ENCODE data around the gene TSC22D2.
A peak's percentile ranks its signal among the peaks of the same experiment; 100 is the strongest.
"Not testable (repeated sequence)": the region's sequence is repeated elsewhere in the genome, so short reads cannot be mapped to it uniquely, and the experiment has no call there.

Gene TSC22D2

GRCh38 chr3:150490277-150490986 lies 82.3 kb downstream of the TSC22D2 start:
- DNase-seq (ENCODE audit: low read depth) = no peak

DNA sequence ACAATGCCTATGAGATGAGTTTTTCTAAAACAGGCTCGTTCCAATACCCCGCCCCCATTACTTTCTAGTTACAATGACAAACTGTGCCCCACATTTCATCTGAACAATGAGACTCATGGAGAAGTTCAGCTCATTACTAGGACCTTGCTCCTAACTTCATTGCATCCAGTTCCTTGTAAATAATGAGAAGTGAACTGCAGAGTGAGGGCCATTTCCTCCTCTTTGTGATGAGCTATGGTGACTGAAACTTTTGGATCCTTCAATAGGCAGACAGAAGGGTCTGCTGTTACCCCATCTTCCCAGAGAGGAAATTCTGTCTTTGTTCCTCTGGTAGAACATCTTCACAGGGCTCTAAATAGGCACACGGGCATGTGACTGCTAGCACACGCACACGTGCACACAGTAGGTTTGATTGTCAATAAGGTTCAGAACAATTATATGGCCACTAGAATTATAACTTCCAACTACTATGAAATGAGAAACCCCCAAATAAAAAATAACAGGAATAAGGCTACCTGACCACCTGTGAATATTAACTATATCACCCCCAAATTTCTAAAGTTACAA lies 86.4 kb downstream of the TSC22D2 start:
- DNase-seq (ENCODE audit: low read depth) = no peak

DNA sequence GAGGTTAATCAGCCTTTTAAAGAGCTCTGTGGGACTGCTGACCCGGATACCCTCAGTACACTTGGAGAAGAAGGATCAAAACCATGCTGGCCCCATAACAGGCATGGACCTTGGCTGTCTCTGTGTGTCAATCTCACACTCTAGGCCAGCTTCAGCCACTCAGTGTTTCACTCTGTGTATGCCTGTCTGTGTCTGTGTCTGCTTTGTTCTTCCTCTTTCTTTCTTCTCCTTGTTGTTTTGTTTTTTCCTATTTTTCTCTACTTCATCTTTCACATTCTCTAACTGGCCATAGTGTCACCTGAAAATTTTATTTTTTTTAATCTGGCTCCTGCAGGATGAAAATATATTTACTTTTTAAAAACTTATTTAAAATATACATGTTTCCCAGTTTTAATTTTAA lies 87.1 kb downstream of the TSC22D2 start:
- DNase-seq (ENCODE audit: low read depth) = no peak

GRCh38 chr3:150495563-150496168 lies 87.6 kb downstream of the TSC22D2 start:
- DNase-seq (ENCODE audit: low read depth) = peak; percentile 36

- DNase-seq (ENCODE audit: low read depth) = no peak
Observed at GRCh38 chr3:150497956-150498355, 89.9 kb downstream of the TSC22D2 start.

DNA sequence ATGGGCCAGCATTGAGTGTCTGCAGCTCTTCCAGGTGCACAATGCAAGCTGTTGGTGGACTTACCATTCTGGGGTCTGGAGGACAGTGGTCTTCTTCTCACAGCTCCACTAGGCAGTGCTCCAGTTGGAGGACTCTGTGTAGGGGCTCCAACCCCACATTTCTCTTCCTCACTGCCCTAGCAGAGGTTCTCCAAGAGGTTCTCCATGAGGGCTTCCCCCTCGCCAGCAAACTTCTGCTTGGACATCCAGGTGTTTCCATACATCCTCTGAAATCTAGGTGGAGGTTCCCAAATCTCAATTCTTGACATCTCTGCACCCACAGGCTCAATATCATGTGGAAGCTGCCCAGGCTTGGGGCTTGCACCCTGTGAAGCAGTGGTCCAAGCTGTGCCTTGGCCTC lies 92.9 kb downstream of the TSC22D2 start:
- not testable (repeated sequence) for DNase-seq (ENCODE audit: low read depth)

DNA sequence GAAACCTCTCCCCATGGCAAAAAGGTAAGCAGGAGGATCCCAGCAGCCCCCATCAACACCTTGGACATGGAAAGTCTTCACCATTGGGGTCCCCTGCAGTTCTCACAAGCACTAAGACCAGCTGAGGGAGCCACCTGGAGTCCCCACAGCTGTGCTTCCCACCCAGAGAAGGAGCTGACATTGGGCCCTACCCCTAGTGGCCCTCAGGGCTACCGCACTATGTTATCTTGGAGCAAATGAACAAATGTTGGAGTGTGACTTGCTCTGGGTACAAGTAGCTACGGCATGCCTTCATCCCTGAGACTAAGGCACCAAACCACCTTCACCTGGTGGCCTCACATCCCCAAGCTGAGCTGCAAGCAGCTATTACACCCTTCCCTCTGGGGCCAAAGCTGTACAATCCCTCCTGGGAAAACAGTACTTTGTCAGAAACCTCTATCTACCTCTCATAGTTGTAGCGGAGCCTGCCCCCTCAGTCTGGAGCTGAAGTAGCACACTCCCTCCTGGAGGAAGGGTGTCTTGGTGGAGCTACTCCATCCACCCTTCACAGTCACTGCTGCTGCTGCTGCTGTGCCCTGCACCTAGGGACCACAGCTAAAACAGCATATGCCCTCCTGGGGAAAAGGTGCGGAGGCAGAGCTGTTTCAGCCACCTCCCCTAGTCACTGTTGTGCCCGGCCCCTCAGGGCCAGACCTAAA lies 95.5 kb downstream of the TSC22D2 start:
- no peak for DNase-seq (ENCODE audit: low read depth)

DNA sequence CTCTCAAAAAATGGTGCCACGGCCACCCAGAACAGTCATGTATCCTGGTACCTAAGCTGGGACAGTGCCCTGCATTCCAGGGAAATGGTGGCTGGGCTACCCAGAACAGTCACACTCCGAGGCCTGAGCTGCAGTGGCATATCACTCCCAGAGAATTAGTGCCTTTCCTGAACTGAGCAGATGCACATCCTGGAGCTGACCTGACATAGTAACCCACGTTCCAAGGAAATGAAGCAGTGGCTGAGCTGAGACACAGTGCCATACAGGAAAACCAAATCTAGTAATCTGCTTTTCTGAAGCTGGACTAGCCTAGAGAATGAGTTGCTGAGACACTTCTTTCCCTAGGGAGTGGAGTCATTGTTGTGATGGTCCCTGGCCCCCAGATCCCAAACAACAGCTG lies 96.4 kb downstream of the TSC22D2 start:
- no peak for DNase-seq (ENCODE audit: low read depth)

GRCh38 chr3:150508401-150508800 lies 100.3 kb downstream of the TSC22D2 start:
- no peak for DNase-seq (ENCODE audit: low read depth)

GRCh38 chr3:150509780-150510179 lies 101.7 kb downstream of the TSC22D2 start:
- DNase-seq (ENCODE audit: low read depth) = no peak

GRCh38 chr3:150511122-150511821 lies 103.2 kb downstream of the TSC22D2 start:
- no peak for DNase-seq (ENCODE audit: low read depth)

GRCh38 chr3:150515210-150515609 lies 107.1 kb downstream of the TSC22D2 start:
- no peak for DNase-seq (ENCODE audit: low read depth)
